ENCODE data around the gene FGD6.

DNA sequence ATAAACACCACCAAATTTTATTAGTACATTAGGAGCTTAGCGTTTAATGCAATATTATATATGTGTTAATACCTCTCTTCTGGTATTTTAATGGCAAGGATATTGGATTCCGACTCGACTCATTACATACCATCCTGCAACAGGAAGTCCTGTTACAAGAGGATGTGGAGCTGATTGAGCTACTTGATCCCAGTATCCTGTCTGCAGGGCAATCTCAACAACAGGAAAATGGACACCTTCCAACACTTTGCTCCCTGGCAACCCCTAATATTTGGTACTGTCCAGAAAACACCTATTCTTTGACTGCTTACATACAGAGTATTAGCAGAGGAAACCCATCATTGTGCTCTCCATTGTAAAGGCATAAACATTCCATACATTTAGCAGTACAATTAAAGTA lies 45.5 kb upstream of the FGD6 start:
- TF ChIP-seq, protein P1, sequence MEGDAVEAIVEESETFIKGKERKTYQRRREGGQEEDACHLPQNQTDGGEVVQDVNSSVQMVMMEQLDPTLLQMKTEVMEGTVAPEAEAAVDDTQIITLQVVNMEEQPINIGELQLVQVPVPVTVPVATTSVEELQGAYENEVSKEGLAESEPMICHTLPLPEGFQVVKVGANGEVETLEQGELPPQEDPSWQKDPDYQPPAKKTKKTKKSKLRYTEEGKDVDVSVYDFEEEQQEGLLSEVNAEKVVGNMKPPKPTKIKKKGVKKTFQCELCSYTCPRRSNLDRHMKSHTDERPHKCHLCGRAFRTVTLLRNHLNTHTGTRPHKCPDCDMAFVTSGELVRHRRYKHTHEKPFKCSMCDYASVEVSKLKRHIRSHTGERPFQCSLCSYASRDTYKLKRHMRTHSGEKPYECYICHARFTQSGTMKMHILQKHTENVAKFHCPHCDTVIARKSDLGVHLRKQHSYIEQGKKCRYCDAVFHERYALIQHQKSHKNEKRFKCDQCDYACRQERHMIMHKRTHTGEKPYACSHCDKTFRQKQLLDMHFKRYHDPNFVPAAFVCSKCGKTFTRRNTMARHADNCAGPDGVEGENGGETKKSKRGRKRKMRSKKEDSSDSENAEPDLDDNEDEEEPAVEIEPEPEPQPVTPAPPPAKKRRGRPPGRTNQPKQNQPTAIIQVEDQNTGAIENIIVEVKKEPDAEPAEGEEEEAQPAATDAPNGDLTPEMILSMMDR (IDR thresholded peaks at IDR 0.05): no peak
- no peak for TF ChIP-seq POLR2AphosphoS5 (IDR thresholded peaks at IDR 0.05)
- TF ChIP-seq POLR2A (IDR thresholded peaks at IDR 0.05): no peak

All from gastroesophageal sphincter (tissue), 3 donors.